Limb (tissue), 2 donors: ENCODE measurements around the gene HTRA3.

Experiments
- DNase-seq, 2 donors: peaks; one replicate each; pipeline ENCODE4 v3.0.0-alpha.2; 2016; ENCODE audit errors: extremely low spot score in 2 of 2

Gene HTRA3

GRCh38 chr4:8308856-8309771 is 39.6 kb downstream of the HTRA3 start:
- no peak for DNase-seq

GRCh38 chr4:8310306-8310705 is 40.8 kb downstream of the HTRA3 start:
- no peak for DNase-seq

- DNase-seq = peak in 1 of 2 donors; percentile 4
Observed at GRCh38 chr4:8311101-8312068, 41.8 kb downstream of the HTRA3 start.

DNA sequence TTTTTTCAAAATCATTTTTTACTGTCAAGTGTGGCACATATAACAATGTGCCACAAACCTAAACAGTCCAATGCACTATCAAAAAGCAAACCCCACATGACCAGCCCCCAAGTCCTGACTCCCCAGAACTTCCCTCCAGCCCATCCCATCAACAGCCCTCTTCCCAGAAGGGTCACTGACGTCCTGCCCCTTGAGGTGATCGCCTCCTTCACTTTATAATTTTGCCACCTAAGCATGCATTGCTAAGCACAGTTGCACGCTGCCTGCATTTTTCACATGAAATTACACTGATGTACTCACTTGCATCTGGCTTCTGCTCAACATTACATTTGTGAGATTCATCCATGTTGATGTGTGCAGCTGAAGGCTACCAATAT is 42.5 kb downstream of the HTRA3 start:
- DNase-seq = no peak

DNA sequence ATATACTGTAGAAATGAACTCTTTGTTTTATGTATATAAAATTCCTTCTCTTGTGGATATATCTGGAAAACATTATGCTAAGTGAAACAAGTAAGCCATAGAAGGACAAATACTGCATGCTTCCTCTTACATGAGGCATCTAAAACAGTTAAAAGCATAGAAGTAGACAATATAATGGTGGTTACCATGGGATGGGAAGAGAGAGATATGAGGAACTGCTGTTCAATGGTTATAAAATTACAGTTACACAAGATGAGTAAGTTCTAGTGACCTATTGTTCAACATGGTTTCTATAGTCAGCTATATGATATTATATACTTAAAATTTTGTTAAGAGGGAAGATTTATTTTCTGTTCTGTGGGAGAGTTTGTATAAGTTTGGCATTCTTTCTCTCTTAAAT is 43.4 kb downstream of the HTRA3 start:
- DNase-seq = no peak

- DNase-seq = peak in 1 of 2 donors; percentile 12
Observed at GRCh38 chr4:8314691-8315255, 45.2 kb downstream of the HTRA3 start.

GRCh38 chr4:8315435-8316250 is 46.1 kb downstream of the HTRA3 start:
- peak; percentile 43 to 71 for DNase-seq

DNA sequence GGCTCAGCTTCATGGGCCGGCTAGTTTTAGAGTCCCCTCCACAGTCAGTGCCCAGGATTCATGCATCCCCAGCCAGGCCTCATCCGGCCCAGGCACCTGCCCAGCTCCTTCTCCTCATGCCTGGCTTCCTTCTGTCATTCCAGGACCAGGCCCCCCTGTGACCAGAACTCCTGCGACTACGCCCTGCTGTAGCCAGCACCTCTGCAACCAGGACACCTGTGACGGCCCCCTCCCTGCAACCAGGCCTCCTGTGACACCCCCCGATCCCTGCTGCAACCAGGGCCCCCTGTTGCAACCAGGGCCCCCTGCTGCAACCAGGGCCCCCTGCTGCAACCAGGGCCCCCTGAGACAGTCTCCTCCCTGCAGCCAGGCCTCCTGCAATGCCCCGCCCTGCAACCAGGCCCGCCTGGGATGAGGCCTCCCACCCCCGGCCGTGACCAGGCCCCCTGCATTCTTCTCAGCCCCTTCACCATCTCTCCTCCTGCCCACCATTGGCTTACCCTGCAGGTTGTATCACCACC is 46.8 kb downstream of the HTRA3 start:
- peak in 1 of 2 donors; percentile 22 for DNase-seq

- peak in 1 of 2 donors; percentile 21 for DNase-seq
Observed at GRCh38 chr4:8316911-8317351, 47.4 kb downstream of the HTRA3 start.

- no peak for DNase-seq
Observed at GRCh38 chr4:8317474-8317873, 47.9 kb downstream of the HTRA3 start.

DNA sequence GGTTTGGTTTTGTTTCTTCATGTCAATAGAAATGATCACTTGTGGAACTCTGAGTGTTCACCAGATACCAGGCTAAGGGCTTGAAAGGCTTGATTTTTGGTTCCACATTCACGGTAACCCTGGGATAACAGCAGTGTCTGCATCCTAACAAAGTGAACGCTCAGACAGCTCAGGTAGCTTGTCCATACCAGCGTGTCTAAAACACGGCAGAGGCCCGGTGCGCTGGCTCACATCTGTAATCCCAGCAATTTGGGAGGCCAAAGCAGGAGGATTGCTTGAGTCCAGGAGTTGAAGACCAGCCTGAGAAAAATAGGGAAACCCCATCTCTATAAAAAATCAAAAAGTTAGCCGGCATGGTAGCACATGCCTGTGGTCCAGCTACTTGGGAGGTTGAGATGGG is 49.0 kb downstream of the HTRA3 start:
- DNase-seq = no peak

DNA sequence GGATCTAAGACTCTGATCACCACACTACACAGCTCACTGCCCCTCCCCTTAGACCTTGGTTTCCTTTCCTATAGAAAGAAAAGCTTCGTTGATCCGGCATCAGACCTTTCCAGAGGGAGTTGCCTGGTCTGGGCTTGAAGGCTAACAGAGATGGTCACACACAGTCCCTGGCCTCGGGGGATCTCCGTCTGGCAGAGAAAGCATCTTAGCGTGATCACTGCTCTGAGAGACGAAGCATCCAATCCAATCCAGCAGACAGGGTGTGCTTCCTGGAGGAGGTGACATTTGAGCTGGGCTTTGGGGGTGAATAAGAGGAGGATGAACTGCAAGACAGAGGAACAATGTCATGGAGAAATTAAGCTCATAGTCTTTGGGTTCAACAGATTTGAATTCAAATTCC is 49.5 kb downstream of the HTRA3 start:
- no peak for DNase-seq

DNA sequence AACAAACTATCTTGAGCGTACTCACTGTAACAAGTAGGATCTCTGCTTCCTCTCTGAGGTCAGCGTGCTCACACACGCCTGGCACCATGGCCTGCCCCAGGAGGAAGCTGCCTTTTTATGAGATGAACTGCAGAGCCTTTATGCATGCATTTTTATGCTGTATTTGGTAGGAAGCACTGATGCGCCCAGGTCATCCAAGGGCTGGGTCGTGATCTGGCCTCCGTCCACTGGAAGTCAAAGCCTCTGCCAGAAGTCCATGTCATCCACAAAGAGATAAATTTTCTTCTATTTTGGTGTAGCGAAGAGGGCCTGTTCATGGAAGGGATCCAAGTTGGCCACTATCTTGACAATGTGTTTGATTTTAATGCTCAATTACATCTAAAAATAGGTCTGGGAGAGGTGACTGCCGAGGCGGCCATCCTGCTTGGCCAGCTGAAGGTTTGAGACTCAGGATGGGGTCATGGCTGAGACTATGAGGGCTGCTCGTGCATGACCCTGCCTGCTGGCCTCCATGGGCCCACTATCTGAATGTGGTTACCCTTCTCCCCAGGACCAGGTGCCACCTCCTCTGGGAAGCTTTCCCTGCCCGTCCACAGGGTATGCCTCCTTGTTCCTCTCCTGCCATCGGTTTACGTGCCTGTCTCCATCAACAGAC is 50.3 kb downstream of the HTRA3 start:
- DNase-seq = no peak

GRCh38 chr4:8320386-8320750 is 50.8 kb downstream of the HTRA3 start:
- DNase-seq = no peak

DNA sequence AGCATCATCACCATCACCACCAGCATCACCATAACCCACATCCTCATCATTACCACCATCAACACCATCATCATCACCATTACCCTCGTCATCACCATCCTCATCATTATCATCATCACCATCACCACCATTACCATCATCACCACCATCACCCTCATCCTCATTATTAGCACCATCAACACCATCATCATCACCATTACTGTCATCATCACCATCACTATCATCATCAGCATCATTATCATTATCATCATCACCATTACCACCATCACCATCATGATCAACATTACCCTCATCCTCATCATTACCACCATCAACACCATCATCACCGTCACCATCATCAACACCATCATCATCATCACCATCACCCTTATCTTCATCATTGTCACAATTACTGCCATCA is 51.7 kb downstream of the HTRA3 start:
- no peak for DNase-seq

DNA sequence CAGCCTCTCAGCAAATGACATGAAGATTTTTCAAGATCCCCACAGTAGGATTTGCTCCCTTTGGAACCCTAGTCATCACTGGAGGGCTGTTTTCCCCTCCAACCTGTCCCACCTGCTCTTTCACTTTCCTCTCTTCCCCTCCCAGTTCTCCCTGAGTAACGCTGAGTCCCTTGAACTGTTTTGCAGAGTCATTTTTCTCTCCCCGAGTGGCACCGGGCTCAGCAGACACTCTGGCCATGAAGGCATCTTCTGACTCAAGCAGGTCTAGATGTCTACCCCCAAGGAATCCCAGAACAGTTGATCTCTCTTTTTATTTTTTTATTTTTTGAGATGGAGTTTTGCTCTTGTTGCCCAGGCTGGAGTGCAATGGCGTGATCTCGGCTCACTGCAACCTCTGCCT is 52.2 kb downstream of the HTRA3 start:
- no peak for DNase-seq

GRCh38 chr4:8322794-8323704 is 53.5 kb downstream of the HTRA3 start:
- no peak for DNase-seq

- DNase-seq = no peak
Observed at GRCh38 chr4:8323947-8324555, 54.5 kb downstream of the HTRA3 start.
